Measurements from ENCODE around the gene ZNF146. TPM values are rescaled to one million over a fixed set of nuclear protein-coding genes. Genes with fewer than 3 reads are reported as not detected.
"Not testable (repeated sequence)": the region's sequence is repeated elsewhere in the genome, so short reads cannot be mapped to it uniquely, and the experiment has no call there.

Gene ZNF146
- total and polyA plus RNA-seq, 8 donors: 9.3 to 35.2 (median 20.2) TPM

- peaks cover 0 to 8% (median 4%) of the 10 kb centered on the region in 3 donors for H3K36me3 ChIP-seq
- no peak for TF ChIP-seq CTCF (IDR thresholded peaks at IDR 0.05)
- FAIRE-seq: no peak
- ATAC-seq: no peak
- H3K9me3 ChIP-seq: no peaks in the 10 kb centered on the region
- no peaks in the 10 kb centered on the region for H3K4me1 ChIP-seq
- no peaks in the 10 kb centered on the region for H3K27me3 ChIP-seq
- intact Hi-C loops (cut with DNase I): no loop called here
- H3K4me3 ChIP-seq: no peak overlapping the region
- DNase-seq: no peak
- H3K27ac ChIP-seq: no peak overlapping the region
- 85% methylated on average over 17 of the region's 17 CpGs for WGBS, 2 donors
Observed at GRCh38 chr19:36182612-36183244, 32.2 kb upstream of the ZNF146 start.

GRCh38 chr19:36183245-36183628, 31.7 kb upstream of the ZNF146 start:
- Histone ChIP-seq H3K4me1 (no peaks in the 10 kb centered on the region), H3K27me3 (no peaks in the 10 kb centered on the region), H3K4me3 (no peak overlapping the region), H3K27ac (no peak overlapping the region), H3K36me3 (peaks cover 0 to 8% (median 4%) of the 10 kb centered on the region in 3 donors), H3K9me3 (no peaks in the 10 kb centered on the region)
- ATAC-seq (no peak), FAIRE-seq (no peak), DNase-seq (no peak)
- intact Hi-C loops (cut with DNase I): no loop called here
- TF ChIP-seq CTCF (IDR thresholded peaks at IDR 0.05): no peak
- WGBS, 2 donors: 84 to 88% methylated on average over 10 of the region's 10 CpGs

GRCh38 chr19:36186722-36187121, 28.2 kb upstream of the ZNF146 start:
- H3K36me3 ChIP-seq; ATAC-seq; H3K4me3 ChIP-seq; FAIRE-seq; H3K9me3 ChIP-seq; intact Hi-C loops (cut with DNase I); H3K27me3 ChIP-seq; H3K4me1 ChIP-seq; H3K27ac ChIP-seq; DNase-seq: not testable (repeated sequence)
- WGBS, 2 donors: 90 to 92% methylated on average over 5 of the region's 5 CpGs

GRCh38 chr19:36196249-36196648, 18.7 kb upstream of the ZNF146 start:
- H3K36me3 ChIP-seq: peaks cover 0 to 14% (median 0%) of the 10 kb centered on the region in 3 donors
- intact Hi-C loops (cut with DNase I): no loop called here

GRCh38 chr19:36198119-36198518, 16.8 kb upstream of the ZNF146 start:
- H3K9me3 ChIP-seq: no peaks in the 10 kb centered on the region
- FAIRE-seq (no peak), ATAC-seq (no peak), DNase-seq (no peak)
- no peaks in the 10 kb centered on the region for H3K4me1 ChIP-seq
- peaks cover 0 to 14% (median 0%) of the 10 kb centered on the region in 3 donors for H3K36me3 ChIP-seq
- no peak overlapping the region for H3K4me3 ChIP-seq
- intact Hi-C loops (cut with DNase I): no loop called here
- WGBS, 2 donors: 90% methylated on average over 2 of the region's 2 CpGs
- no peak overlapping the region for H3K27ac ChIP-seq
- H3K27me3 ChIP-seq: no peaks in the 10 kb centered on the region
- TF ChIP-seq CTCF (IDR thresholded peaks at IDR 0.05): no peak

More at GRCh38 chr19:36196249-36196648, 18.7 kb upstream of the ZNF146 start:
- TF ChIP-seq CTCF (IDR thresholded peaks at IDR 0.05): no peak
- DNase-seq: no peak
- no peak overlapping the region for H3K27ac ChIP-seq
- H3K4me3 ChIP-seq: no peak overlapping the region
- FAIRE-seq: no peak
- no peak for ATAC-seq
- WGBS, 2 donors: 94% methylated on average over 2 of the region's 2 CpGs
- H3K9me3 ChIP-seq: no peaks in the 10 kb centered on the region
- no peaks in the 10 kb centered on the region for H3K4me1 ChIP-seq
- no peaks in the 10 kb centered on the region for H3K27me3 ChIP-seq
